Keratinocyte (primary cell): ENCODE measurements around the gene EYS.

Experiments used
- CTCF ChIP-seq, 3 experiments: IDR thresholded peaks in 1 of 3; conservative IDR thresholded peaks in 1 of 3; optimal IDR thresholded peaks in 1 of 3; 2 replicates in 2 of 3; 3 replicates in 1 of 3; pipeline versions ENCODE3 to v1.5.1; 2011; ENCODE audit warnings: low read length in 3 of 3, mild to moderate bottlenecking in 3 of 3, moderate library complexity in 2 of 3, control low read depth in 1 of 3, inconsistent platforms in 1 of 3; ENCODE audit not compliant: insufficient read depth in 2 of 3; ENCODE audit errors: extremely low read depth in 1 of 3
- EZH2 ChIP-seq: IDR thresholded peaks from one replicate; pipeline ENCODE4 v1.6.1; 2012; ENCODE audit warnings: inconsistent platforms, mild to moderate bottlenecking, low read length, moderate library complexity

- TF ChIP-seq EZH2 (no peak), CTCF (optimal IDR thresholded peaks at IDR 0.05 in 1 of 3, IDR thresholded peaks at IDR 0.05 in 1 of 3, conservative IDR thresholded peaks at IDR 0.05 in 1 of 3; ENCODE audit: extremely low read depth in 1 of 3, insufficient read depth in 2 of 3, low read length in 3 of 3) (no peak)
Measured at GRCh38 chr6:64486578-64487351, 1220.3 kb downstream of the EYS start.
